ENCODE results near the gene KIAA1328.

Gene KIAA1328

GRCh38 chr18:37253394-37254235 is 424.7 kb downstream of the KIAA1328 start:
- DNase-seq (ENCODE audit: low spot score): peak; percentile 76

GRCh38 chr18:37254236-37254754 is 425.4 kb downstream of the KIAA1328 start:
- no peak for DNase-seq (ENCODE audit: low spot score)

GRCh38 chr18:37254973-37255372 is 426.0 kb downstream of the KIAA1328 start:
- DNase-seq (ENCODE audit: low spot score): no peak

DNA sequence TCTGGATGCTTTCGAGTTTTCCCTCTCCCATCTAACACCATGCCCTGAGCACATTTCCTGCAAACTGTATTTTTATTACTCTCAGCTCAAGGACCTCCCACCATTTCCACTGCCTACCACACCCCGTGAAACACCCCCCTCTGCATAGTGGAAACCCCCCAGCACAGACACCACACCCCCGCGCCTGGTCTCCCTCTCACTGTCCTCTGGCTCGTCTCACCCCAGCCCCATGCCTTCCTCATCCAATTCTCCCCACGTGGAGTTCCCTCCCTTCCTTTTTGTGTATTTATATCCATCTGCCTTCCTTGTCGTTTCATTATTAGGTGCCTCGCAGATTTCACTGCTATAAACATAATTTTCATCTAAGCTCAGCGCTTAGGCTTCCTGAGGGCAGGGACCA is 429.2 kb downstream of the KIAA1328 start:
- DNase-seq (ENCODE audit: low spot score): no peak

DNA sequence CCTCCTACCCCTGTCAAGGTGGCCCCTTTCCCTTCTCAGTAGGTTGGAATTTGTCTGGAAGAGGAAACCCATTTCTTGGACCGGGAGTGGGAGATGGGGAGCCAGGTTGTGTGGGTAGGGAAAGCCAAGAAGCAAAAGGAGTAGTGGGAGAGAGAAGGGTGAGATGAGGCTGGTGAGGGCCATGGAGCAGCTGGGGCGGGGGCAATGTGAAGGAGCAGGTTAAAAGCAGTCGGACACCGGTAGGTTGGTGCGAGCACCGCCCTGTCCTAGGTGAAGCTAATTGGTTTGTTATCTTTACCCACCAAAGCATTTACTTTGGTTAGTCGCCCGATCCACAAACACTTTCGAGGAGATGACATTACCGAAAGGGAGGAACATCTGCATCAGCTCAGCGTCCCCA is 429.9 kb downstream of the KIAA1328 start:
- no peak for DNase-seq (ENCODE audit: low spot score)

DNA sequence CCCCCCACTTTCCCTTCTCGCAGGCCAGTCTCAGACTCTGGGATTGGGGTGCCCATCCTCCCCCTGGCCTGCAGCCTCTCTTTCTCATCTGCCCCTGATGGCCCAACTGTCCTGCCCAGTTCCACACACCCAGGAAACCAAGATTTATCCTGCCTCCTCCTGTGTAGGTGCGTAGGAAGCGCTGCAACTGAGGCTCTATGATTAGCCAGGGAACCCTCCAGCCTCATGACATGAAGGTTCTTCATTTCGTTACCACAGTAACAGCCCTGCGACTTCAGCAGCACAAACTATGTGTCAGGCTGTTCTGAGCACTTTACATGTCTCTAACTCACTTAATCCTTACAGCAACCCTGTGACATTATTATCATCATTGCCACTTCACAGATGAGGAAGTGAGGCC is 430.8 kb downstream of the KIAA1328 start:
- no peak for DNase-seq (ENCODE audit: low spot score)

- no peak for DNase-seq (ENCODE audit: low spot score)
These were observed 431.6 kb downstream of the KIAA1328 start for GRCh38 chr18:37260367-37261093.

GRCh38 chr18:37261246-37261840 is 432.4 kb downstream of the KIAA1328 start:
- DNase-seq (ENCODE audit: low spot score): no peak

DNA sequence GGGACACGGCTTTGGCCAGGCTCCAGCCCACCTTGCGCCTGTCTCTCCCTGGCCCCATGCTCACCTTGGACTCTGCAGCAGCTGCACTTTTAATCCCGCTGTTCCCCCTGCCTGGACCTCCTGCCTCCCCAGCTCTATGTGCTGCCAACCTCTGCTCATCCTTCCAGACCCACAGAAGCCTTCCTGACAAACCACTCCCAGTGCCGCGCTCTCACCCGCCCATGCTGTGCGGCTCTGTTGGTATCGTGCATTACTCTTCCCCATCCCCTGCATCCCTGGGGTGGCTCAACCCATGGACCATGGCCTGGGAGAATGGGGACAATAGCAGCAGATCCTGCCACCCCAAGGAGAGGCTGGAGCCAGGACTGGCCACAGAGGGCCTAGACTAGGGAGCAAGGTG is 433.1 kb downstream of the KIAA1328 start:
- DNase-seq (ENCODE audit: low spot score): no peak

- no peak for DNase-seq (ENCODE audit: low spot score)
These were observed 436.0 kb downstream of the KIAA1328 start for GRCh38 chr18:37264956-37265355.

GRCh38 chr18:37265382-37265781 is 436.5 kb downstream of the KIAA1328 start:
- no peak for DNase-seq (ENCODE audit: low spot score)

- DNase-seq (ENCODE audit: low spot score): no peak
These were observed 437.4 kb downstream of the KIAA1328 start for GRCh38 chr18:37266290-37266689.

- DNase-seq (ENCODE audit: low spot score): peak; percentile 40
These were observed 441.2 kb downstream of the KIAA1328 start for GRCh38 chr18:37270038-37270665.

GRCh38 chr18:37270666-37271052 is 441.7 kb downstream of the KIAA1328 start:
- no peak for DNase-seq (ENCODE audit: low spot score)

DNA sequence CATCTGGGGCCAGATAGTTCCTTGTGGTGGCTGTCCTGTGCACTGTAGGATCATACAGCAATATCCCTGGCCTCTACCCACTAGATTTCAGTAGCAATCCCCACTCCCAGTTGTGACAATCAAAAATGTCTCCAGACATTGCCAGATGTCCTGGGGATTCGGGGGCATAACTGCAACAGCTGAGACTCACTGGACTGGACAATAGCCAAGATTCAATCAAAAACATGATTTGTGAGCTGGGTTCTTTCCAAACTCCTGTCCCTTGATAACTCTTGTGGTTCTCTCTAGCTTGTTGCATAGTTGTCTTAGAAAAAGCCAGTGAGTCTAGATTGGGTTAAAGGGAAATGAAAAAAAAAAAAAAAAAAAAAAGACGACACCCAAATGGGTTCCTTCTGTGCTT is 443.3 kb downstream of the KIAA1328 start:
- no peak for DNase-seq (ENCODE audit: low spot score)

GRCh38 chr18:37272841-37273240 is 443.9 kb downstream of the KIAA1328 start:
- DNase-seq (ENCODE audit: low spot score): no peak

- no peak for DNase-seq (ENCODE audit: low spot score)
These were observed 445.6 kb downstream of the KIAA1328 start for GRCh38 chr18:37274309-37275236.

DNA sequence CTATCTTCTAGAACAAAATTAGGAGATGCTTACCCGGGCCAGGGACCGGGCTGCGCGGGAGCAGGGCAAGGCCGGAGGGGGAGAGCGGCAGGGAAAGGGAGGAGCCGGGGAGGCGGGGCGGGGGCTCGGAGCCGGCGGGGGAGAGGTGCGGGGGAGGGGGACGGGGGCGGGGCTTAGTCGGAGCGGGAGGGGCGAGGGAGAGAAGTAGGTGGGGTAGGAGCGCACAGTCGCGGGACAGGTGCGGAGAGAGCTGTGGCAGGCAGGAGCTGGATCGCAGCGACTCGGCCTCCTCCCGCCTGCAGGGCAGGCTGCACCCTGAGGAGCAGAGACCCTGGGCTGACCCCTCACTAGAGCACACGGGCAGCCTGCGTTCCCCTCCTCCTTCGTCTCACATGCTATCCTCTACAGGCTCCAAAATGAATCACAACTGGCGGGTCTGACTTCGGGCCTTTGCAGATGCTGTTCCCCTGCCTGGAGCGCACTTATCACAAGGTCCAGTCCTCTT is 446.4 kb downstream of the KIAA1328 start:
- DNase-seq (ENCODE audit: low spot score): no peak

GRCh38 chr18:37276111-37276890 is 447.4 kb downstream of the KIAA1328 start:
- no peak for DNase-seq (ENCODE audit: low spot score)

GRCh38 chr18:37277804-37278203 is 448.9 kb downstream of the KIAA1328 start:
- no peak for DNase-seq (ENCODE audit: low spot score)

Measured in HuH-7.5 (cell line).